ENCODE results near the gene DMAC2L.
"Not testable (repeated sequence)": the region's sequence is repeated elsewhere in the genome, so short reads cannot be mapped to it uniquely, and the experiment has no call there.

DMAC2L gene

GRCh38 chr14:50357124-50357523 is 45.0 kb downstream of the DMAC2L start:
- DNase-seq = no peak

GRCh38 chr14:50357753-50358395 is 45.8 kb downstream of the DMAC2L start:
- DNase-seq = no peak

GRCh38 chr14:50359631-50360030 is 47.5 kb downstream of the DMAC2L start:
- no peak for DNase-seq

- DNase-seq = no peak
These were observed 48.0 kb downstream of the DMAC2L start for GRCh38 chr14:50360093-50360492.

DNA sequence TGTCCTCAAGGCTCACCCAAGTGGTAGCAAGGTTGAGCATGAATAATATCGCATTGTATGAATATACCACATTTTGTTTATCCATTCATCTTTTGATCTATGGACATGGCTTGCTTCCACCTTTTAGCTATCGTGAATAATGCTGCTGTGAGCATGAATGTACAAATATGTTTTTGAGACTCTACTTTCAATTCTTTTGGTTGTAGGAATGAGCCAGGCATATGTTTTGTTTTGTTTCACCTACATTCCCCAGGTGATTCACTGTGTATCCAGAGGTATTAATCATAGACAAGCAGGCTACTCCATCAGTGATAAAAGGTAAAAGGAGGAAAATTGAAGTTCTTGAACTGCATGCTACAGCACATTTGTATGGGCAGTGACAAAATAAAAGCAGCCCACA is 48.7 kb downstream of the DMAC2L start:
- DNase-seq = no peak

- not testable (repeated sequence) for DNase-seq
These were observed 49.6 kb downstream of the DMAC2L start for GRCh38 chr14:50361473-50362403.

GRCh38 chr14:50362764-50363713 is 50.9 kb downstream of the DMAC2L start:
- DNase-seq = no peak

- DNase-seq = no peak
These were observed 51.6 kb downstream of the DMAC2L start for GRCh38 chr14:50363714-50364111.

DNA sequence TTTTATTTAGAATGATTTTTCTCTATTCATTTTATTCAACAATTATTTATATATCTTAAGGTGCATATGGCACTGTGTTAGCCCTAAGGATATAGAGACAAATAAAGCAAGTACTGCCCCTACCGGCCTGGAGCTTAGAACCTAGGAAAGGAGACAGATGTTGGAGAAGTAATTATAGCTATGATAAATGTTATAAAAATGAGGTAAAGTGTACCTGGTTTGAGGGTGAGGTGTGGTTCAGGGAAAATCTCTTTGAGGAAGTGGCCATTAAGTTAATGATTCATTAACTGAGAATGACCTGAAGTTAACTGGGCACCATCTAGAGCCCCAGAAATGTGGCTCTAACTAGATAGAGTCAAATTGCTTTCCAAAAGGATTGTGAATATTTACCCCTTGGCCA is 52.7 kb downstream of the DMAC2L start:
- DNase-seq = no peak

- not testable (repeated sequence) for DNase-seq
These were observed 53.4 kb downstream of the DMAC2L start for GRCh38 chr14:50365572-50365971.

- DNase-seq = no peak
These were observed 54.0 kb downstream of the DMAC2L start for GRCh38 chr14:50366115-50366514.

- DNase-seq = no peak
These were observed 54.5 kb downstream of the DMAC2L start for GRCh38 chr14:50366589-50366988.

- DNase-seq = no peak
These were observed 59.4 kb downstream of the DMAC2L start for GRCh38 chr14:50371546-50371945.

DNA sequence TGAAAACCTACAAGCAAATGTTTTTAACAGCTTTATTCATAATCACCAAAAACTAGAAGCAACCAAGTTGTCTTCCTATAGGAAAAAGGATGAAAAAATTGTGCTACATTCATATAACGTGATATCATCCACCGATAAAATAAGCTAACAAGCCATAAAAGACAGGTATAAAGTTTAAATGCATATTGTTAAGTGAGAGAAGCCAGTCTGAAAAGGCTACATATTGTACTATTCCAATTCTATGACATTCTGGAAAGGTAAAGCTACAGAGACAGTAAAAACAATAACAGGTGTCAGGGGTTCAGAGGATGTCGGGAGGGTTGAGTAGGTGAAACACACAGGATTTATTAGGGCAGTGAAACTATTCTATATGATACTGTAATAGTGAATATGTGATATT is 61.8 kb downstream of the DMAC2L start:
- no peak for DNase-seq

DNA sequence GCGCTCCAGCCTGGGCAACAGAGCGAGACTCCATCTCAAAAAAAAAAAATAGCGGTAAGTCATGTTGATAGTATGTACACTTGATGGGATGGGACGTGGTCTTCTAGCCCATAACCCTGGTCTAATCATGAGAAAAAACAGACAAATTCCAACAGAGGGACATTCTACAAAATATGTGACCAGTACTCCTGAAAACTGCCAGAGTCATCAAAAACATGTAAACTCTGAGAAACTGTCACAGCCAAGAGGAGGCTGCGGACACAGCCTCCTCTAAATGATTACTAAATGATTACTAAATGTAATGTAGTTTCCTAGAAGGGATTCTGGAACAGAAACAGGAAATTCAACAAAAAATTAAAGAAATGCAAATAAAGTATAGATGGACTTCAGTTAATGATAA is 63.6 kb downstream of the DMAC2L start:
- DNase-seq = no peak

Measured in T1000 (cell line).